Loucy (cell line): ENCODE results near the gene SRI.

ENCODE experiments used
- EZH2phosphoT487 ChIP-seq: fragments of 200-600 bp; IDR thresholded peaks from 2 replicates; pipeline ENCODE4 v1.6.1; 2018; ENCODE audit warnings: antibody characterized with exemption, mild to moderate bottlenecking, moderate library complexity, borderline replicate concordance
- TF ChIP-seq, protein P1 (sequence below): fragments of 200-600 bp; sonication (generic); conservative IDR thresholded peaks from 2 replicates; pipeline ENCODE4 v1.5.1; 2014; ENCODE audit warnings: mild to moderate bottlenecking, antibody characterized with exemption, low read length

DNA sequence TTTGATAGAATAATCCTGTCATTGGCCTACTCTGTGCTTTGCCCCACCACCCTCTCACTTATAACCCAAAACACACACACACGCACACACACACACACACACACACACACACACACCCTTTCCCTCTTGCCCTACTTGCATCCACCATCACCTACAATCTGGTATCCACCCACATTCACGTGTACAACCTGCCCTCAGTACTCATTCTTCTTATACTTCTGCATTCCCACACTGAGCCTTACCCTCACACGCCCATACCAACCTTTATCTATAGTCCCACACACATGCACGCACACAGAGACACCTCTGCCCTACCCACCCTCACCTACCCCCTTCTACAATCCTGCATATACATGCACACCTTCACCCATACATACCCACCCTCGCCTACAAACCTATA lies 10.8 kb upstream of the SRI start:
- TF ChIP-seq, protein P1, sequence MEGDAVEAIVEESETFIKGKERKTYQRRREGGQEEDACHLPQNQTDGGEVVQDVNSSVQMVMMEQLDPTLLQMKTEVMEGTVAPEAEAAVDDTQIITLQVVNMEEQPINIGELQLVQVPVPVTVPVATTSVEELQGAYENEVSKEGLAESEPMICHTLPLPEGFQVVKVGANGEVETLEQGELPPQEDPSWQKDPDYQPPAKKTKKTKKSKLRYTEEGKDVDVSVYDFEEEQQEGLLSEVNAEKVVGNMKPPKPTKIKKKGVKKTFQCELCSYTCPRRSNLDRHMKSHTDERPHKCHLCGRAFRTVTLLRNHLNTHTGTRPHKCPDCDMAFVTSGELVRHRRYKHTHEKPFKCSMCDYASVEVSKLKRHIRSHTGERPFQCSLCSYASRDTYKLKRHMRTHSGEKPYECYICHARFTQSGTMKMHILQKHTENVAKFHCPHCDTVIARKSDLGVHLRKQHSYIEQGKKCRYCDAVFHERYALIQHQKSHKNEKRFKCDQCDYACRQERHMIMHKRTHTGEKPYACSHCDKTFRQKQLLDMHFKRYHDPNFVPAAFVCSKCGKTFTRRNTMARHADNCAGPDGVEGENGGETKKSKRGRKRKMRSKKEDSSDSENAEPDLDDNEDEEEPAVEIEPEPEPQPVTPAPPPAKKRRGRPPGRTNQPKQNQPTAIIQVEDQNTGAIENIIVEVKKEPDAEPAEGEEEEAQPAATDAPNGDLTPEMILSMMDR: no peak
- TF ChIP-seq EZH2phosphoT487: no peak
